PC-3 (cell line): ENCODE data around the gene LTBR. TPM values are rescaled to one million over a fixed set of nuclear protein-coding genes. Genes with fewer than 3 reads are reported as not detected.

ENCODE experiments used
- ATAC-seq: fragments of 200-7000 bp; cut with Tn5 transposase; 2 replicates; pipeline ENCODE4 v1.9.1; 2020; ENCODE audit warnings: mild to moderate bottlenecking, moderate library complexity
- BruUV-seq: library from RNA; stranded (reverse); fragments of 400-500 nt; replicated peaks from 2 replicates; lab custom pipeline; 2021; lab: Mats Ljungman, UMichigan
- CTCF ChIA-PET: fragments of 300-600 bp; sonication (Branson Sonifier 250); formaldehyde crosslinking; loops from one replicate; lab custom pipeline; 2022; ENCODE audit warnings: antibody characterized with exemption; lab: Charles Lee
- POLR2A ChIA-PET: fragments of 300-600 bp; sonication (Branson Sonifier 250); formaldehyde crosslinking; loops from one replicate; lab custom pipeline; 2022; ENCODE audit warnings: antibody characterized with exemption; ENCODE audit not compliant: unreplicated experiment; lab: Charles Lee
- DNase-seq: peaks from one replicate; pipeline ENCODE4 v3.0.0-alpha.2; 2015
- H2AFZ ChIP-seq: fragments of 300-600 bp; sonication (generic); 2 replicates; pipeline ENCODE4 v1.6.0; 2016; ENCODE audit warnings: antibody characterized with exemption, low read length
- H3F3A ChIP-seq: fragments of 300-600 bp; sonication (generic); one replicate; pipeline ENCODE4 v1.6.0; 2017; ENCODE audit warnings: antibody characterized with exemption, low read length, control low read depth, mild to moderate bottlenecking; ENCODE audit not compliant: unreplicated experiment
- H3K27ac ChIP-seq: fragments of 300-600 bp; sonication (generic); 2 replicates; pipeline ENCODE4 v1.5.1; 2016; ENCODE audit warnings: mild to moderate bottlenecking, low read length
- H3K27me3 ChIP-seq: fragments of 300-600 bp; sonication (generic); 2 replicates; pipeline ENCODE4 v1.6.1; 2016; ENCODE audit warnings: low read length, mixed read lengths
- H3K36me3 ChIP-seq: fragments of 300-600 bp; sonication (generic); 2 replicates; pipeline ENCODE4 v1.6.1; 2016; ENCODE audit warnings: low read depth, mixed run types, low read length, mixed read lengths
- H3K4me1 ChIP-seq: fragments of 300-600 bp; sonication (generic); 2 replicates; pipeline ENCODE4 v1.5.1; 2016; ENCODE audit warnings: low read length; ENCODE audit not compliant: insufficient read depth
- H3K4me2 ChIP-seq: fragments of 300-600 bp; sonication (generic); 2 replicates; pipeline ENCODE4 v1.6.0; 2016; ENCODE audit warnings: low read length
- H3K4me3 ChIP-seq: fragments of 300-600 bp; sonication (generic); 2 replicates; pipeline ENCODE4 v1.5.1; 2016; ENCODE audit warnings: mild to moderate bottlenecking, low read length, mixed read lengths
- H3K79me2 ChIP-seq: fragments of 300-600 bp; sonication (generic); 2 replicates; pipeline ENCODE4 v1.6.1; 2017; ENCODE audit warnings: low read length, mixed read lengths
- H3K9ac ChIP-seq: fragments of 300-600 bp; sonication (generic); 2 replicates; pipeline ENCODE4 v1.6.0; 2016; ENCODE audit warnings: mild to moderate bottlenecking, low read length
- H3K9me2 ChIP-seq: fragments of 300-600 bp; sonication (generic); replicated peaks from 2 replicates; pipeline ENCODE4 v1.6.1; 2016; ENCODE audit warnings: mixed run types, low read length, mixed read lengths
- H3K9me3 ChIP-seq: fragments of 300-600 bp; sonication (generic); 2 replicates; pipeline ENCODE4 v1.6.1; 2016; ENCODE audit warnings: low read length, mixed read lengths
- H4K20me1 ChIP-seq: fragments of 300-600 bp; sonication (generic); 2 replicates; pipeline ENCODE4 v1.6.1; 2016; ENCODE audit warnings: low read length, mixed read lengths
- CTCF ChIP-seq: fragments of 300-600 bp; sonication (generic); conservative IDR thresholded peaks from 2 replicates; pipeline ENCODE4 v1.5.1; 2017; ENCODE audit warnings: antibody characterized with exemption, low read depth, mild to moderate bottlenecking, low read length
- EZH2 ChIP-seq: fragments of 300-600 bp; sonication (generic); IDR thresholded peaks from one replicate; pipeline ENCODE4 v1.6.1; 2017; ENCODE audit warnings: antibody characterized with exemption, mild to moderate bottlenecking, low read length; ENCODE audit not compliant: unreplicated experiment
- EZH2phosphoT487 ChIP-seq: fragments of 300-600 bp; sonication (generic); IDR thresholded peaks from 2 replicates; pipeline ENCODE4 v1.6.1; 2018; ENCODE audit warnings: mild to moderate bottlenecking, antibody characterized with exemption, low read length, borderline replicate concordance
- intact Hi-C: fragments of 100-400 bp; cut with micrococcal nuclease; formaldehyde crosslinking; loops from 2 replicates; pipeline ENCODE4 v1.9.0; 2023
- total RNA-seq: library from RNA; depleted of rRNA; stranded (reverse); fragments of >200 nt; gene quantifications from 2 replicates; pipeline ENCODE4 v1.2.3, GENCODE V29; 2014

LTBR gene
- total RNA-seq, 1 experiment from 2014 or later: 163 TPM

- CTCF ChIA-PET: interaction anchor here (0.6 to 1.8 kb wide), 3 partner anchors 36 to 130 kb away, joined by 3 to 12 read pairs (median 5); no protein-coding TSS in a partner anchor
- Histone ChIP-seq H3K4me3 (peak overlapping the region; percentile 43; the same call in 1 of the 2 replicates), H3K4me2 (peak overlapping the region; percentile 85), H3F3A (peaks cover 5% of the 10 kb centered on the region), H3K9ac (peak overlapping the region; percentile 97), H3K9me3 (no peaks in the 10 kb centered on the region), H3K36me3 (peaks cover 34% of the 10 kb centered on the region), H4K20me1 (0 out of 2 replicates have a peak, but pooled peaks cover 9% of the 10 kb centered on the region), H3K27me3 (no peaks in the 10 kb centered on the region), H3K4me1 (peaks cover 73% of the 10 kb centered on the region), H3K9me2 (no peaks in the 10 kb centered on the region), H3K79me2 (peaks cover 64% of the 10 kb centered on the region), H3K27ac (peak overlapping the region; percentile 100), H2AFZ (no peak overlapping the region)
- BruUV-seq: no TSS peak
- POLR2A ChIA-PET: interaction anchor here (0.6 to 1.1 kb wide), 3 partner anchors 28 to 199 kb away, joined by 3 to 9 read pairs (median 4); partner anchors contain the start of gene GAPDH
- ATAC-seq (no peak), DNase-seq (no peak)
- TF ChIP-seq EZH2phosphoT487 (no peak), CTCF (no peak), EZH2 (no peak)
- intact Hi-C loops: loop anchor here (5.0 kb wide), 1 partner anchor 38 kb away; no protein-coding TSS in a partner anchor
Observed at GRCh38 chr12:6334940-6335450, 49.0 kb upstream of the LTBR start.

GRCh38 chr12:6335451-6336078, 48.4 kb upstream of the LTBR start:
- no peaks in the 10 kb centered on the region for H3K27me3 ChIP-seq
- no peak for TF ChIP-seq EZH2phosphoT487
- TF ChIP-seq CTCF: peak; percentile 63
- POLR2A ChIA-PET: interaction anchor here (0.6 to 1.2 kb wide), 8 partner anchors 11 to 199 kb away, joined by 3 to 10 read pairs (median 4); partner anchors contain the start of genes GAPDH and VAMP1
- H3K4me1 ChIP-seq: peaks cover 73% of the 10 kb centered on the region
- H3F3A ChIP-seq: peaks cover 5% of the 10 kb centered on the region
- peak overlapping the region; percentile 97 for H3K9ac ChIP-seq
- H3K9me2 ChIP-seq: no peaks in the 10 kb centered on the region
- BruUV-seq: no TSS peak
- peak; percentile 75 for DNase-seq
- CTCF ChIA-PET: interaction anchor here (0.6 to 1.8 kb wide), 4 partner anchors 27 to 130 kb away, joined by 3 to 12 read pairs (median 7); no protein-coding TSS in a partner anchor
- peak overlapping the region; percentile 85 for H3K4me2 ChIP-seq
- peak; percentile 27 for ATAC-seq
- H3K9me3 ChIP-seq: no peaks in the 10 kb centered on the region
- 0 out of 2 replicates have a peak overlapping the region, but pooled peaks have one; percentile 12 for H2AFZ ChIP-seq
- H3K79me2 ChIP-seq: peaks cover 69% of the 10 kb centered on the region
- peak overlapping the region; percentile 43; the same call in 1 of the 2 replicates for H3K4me3 ChIP-seq
- H4K20me1 ChIP-seq: 0 out of 2 replicates have a peak, but pooled peaks cover 9% of the 10 kb centered on the region
- peak overlapping the region; percentile 100 for H3K27ac ChIP-seq
- intact Hi-C loops: loop anchor here (1.0 to 5.0 kb wide), 5 partner anchors 27 to 199 kb away; partner anchors contain the start of gene GAPDH
- peaks cover 28% of the 10 kb centered on the region for H3K36me3 ChIP-seq
